H1 (cell line): ENCODE measurements around the gene KRT84. TPM values are rescaled to one million over a fixed set of nuclear protein-coding genes. Genes with fewer than 3 reads are reported as not detected.

Experiments
- TAF7 ChIP-seq: optimal IDR thresholded peaks from 2 replicates; pipeline ENCODE3; 2011; ENCODE audit warnings: low read depth, mild to moderate bottlenecking, inconsistent platforms, low read length, moderate library complexity, borderline replicate concordance
- polyA plus RNA-seq, 7 experiments: library from polyadenylated mRNA; depleted of rRNA in 3 of 7; stranded (reverse) in 5 of 7; unstranded in 2 of 7; fragments of >200 nt in 5 of 7; fragments of 200-250 nt in 2 of 7; gene quantifications; 1 replicate in 5 of 7; 2 replicates in 1 of 7; 4 replicates in 1 of 7; pipeline versions ENCODE4 v1.2.1 to v1.2.3, GENCODE V29; 2011 to 2013; ENCODE audit warnings: missing spikeins in 2 of 7, mixed read lengths in 2 of 7
- total RNA-seq: library from RNA; stranded (reverse); fragmentation: NEBNext Ultra II Directional; extraction: Animal tissue kit (Norgen Biotek cat#: 25700); gene quantifications from 2 replicates; pipeline ENCODE4 v1.2.1, GENCODE V29; 2021

Gene KRT84
- total and polyA plus RNA-seq, 2 of the 8 experiments (the other 6 are each of a cell fraction or from before 2014, with no cell fraction given): not detected

GRCh38 chr12:52359621-52360061, 25.8 kb downstream of the KRT84 start (continued):
- no peak for TF ChIP-seq TAF7
